HG03066 (cell line): ENCODE measurements around the gene CLCN6.

ENCODE experiments used
- ATAC-seq: cut with Tn5 transposase; IDR thresholded peaks from one replicate; pipeline ENCODE4 v1.9.1; 2021; ENCODE audit warnings: low read depth; ENCODE audit not compliant: unreplicated experiment

The CLCN6 gene

GRCh38 chr1:11779715-11780379, 26.1 kb upstream of the CLCN6 start:
- no peak for ATAC-seq

GRCh38 chr1:11780380-11781147, 25.4 kb upstream of the CLCN6 start:
- ATAC-seq, result no peak

GRCh38 chr1:11781297-11781696, 24.7 kb upstream of the CLCN6 start:
- no peak for ATAC-seq

GRCh38 chr1:11782127-11782708, 23.8 kb upstream of the CLCN6 start:
- ATAC-seq, result no peak

- no peak for ATAC-seq
Measured at GRCh38 chr1:11783556-11783955, 22.4 kb upstream of the CLCN6 start.

- no peak for ATAC-seq
Measured at GRCh38 chr1:11784256-11784992, 21.6 kb upstream of the CLCN6 start.

GRCh38 chr1:11784993-11785769, 20.8 kb upstream of the CLCN6 start:
- no peak for ATAC-seq

- ATAC-seq, result no peak
Measured at GRCh38 chr1:11786168-11786567, 19.8 kb upstream of the CLCN6 start.

GRCh38 chr1:11787251-11787803, 18.7 kb upstream of the CLCN6 start:
- ATAC-seq, result no peak

GRCh38 chr1:11787804-11788436, 18.1 kb upstream of the CLCN6 start:
- ATAC-seq, result no peak

GRCh38 chr1:11788549-11789053, 17.4 kb upstream of the CLCN6 start:
- no peak for ATAC-seq

GRCh38 chr1:11789126-11790067, 16.6 kb upstream of the CLCN6 start:
- no peak for ATAC-seq

GRCh38 chr1:11790101-11790879, 15.7 kb upstream of the CLCN6 start:
- ATAC-seq, result no peak

- ATAC-seq, result no peak
Measured at GRCh38 chr1:11790880-11791715, 14.9 kb upstream of the CLCN6 start.

- no peak for ATAC-seq
Measured at GRCh38 chr1:11792106-11792505, 13.9 kb upstream of the CLCN6 start.

- no peak for ATAC-seq
Measured at GRCh38 chr1:11793819-11794218, 12.2 kb upstream of the CLCN6 start.
